HUES64 (cell line): ENCODE data around the gene NTM.

Experiments
- H3K27ac ChIP-seq: 2 replicates; pipeline ENCODE4 v1.7.0; 2013; ENCODE audit warnings: low read depth, low read length, inconsistent platforms
- H3K27me3 ChIP-seq: 2 replicates; pipeline ENCODE4 v1.6.1; 2013; ENCODE audit warnings: mild to moderate bottlenecking, low read length; ENCODE audit not compliant: insufficient read depth
- H3K36me3 ChIP-seq: 2 replicates; pipeline ENCODE4 v1.6.1; 2013; ENCODE audit warnings: mild to moderate bottlenecking, low read length; ENCODE audit not compliant: insufficient read depth
- H3K4me1 ChIP-seq: 2 replicates; pipeline ENCODE4 v1.6.1; 2013; ENCODE audit warnings: mild to moderate bottlenecking, low read length, moderate library complexity; ENCODE audit not compliant: insufficient read depth
- H3K4me3 ChIP-seq: 2 replicates; pipeline ENCODE4 v1.5.1; 2013; ENCODE audit warnings: mild to moderate bottlenecking, low read length, moderate library complexity
- H3K9ac ChIP-seq: 2 replicates; pipeline ENCODE4 v1.6.1; 2013; ENCODE audit warnings: mild to moderate bottlenecking, low read depth, low read length
- H3K9me3 ChIP-seq: 2 replicates; pipeline ENCODE4 v1.6.1; 2013; ENCODE audit warnings: low read depth, low read length; ENCODE audit not compliant: insufficient read depth
- WGBS: fragments of 150-250, 120-280 bp; methylation state at CpG from one replicate; pipeline ENCODE4 v1.1.7; 2013; ENCODE audit warnings: missing lambda C conversion rate; 5-methylcytosine and 5-hydroxymethylcytosine counted together

Gene NTM

DNA sequence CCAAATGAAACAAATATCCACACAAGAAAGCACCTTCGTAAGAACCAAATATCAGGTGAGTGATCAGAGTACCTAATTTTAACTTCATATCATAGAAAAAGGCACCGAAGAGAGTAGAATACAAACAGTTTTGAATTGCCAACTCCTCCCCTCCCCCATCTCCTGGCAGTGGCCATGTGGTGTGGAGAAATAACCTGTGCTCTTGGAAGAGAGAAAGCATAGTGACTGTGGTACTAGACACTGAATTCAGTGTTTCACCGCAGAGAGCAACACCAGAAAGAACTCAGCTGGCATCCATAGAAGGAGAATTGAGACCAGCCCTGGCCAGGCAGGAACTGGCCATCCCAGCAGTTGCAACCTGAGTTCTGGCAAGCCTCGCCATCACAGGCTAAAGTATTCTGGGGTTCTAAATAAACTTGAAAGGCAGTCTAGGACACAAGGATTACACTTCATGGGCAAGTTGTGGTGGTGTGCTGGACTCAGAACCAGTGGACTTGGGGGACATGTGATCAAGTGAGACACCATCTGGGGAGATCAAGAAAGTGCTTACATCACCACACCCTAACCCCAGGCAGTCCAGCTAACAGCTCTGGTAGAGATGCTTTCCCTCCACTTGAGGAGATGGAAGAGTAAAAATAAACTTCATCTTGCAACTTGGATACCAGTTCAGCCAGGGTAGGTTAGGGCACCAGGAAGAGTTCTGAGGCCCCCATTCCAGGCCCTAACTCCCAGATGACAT, 1003.2 kb downstream of the NTM start:
- 91% methylated on average over 4 of the region's 4 CpGs for WGBS
- H3K27ac ChIP-seq: no peak overlapping the region

GRCh38 chr11:132379540-132379939, 1009.1 kb downstream of the NTM start:
- H3K9ac ChIP-seq: no peak overlapping the region
- 90% methylated on average over 3 of the region's 3 CpGs for WGBS
- H3K4me1 ChIP-seq: no peaks in the 10 kb centered on the region
- H3K27me3 ChIP-seq: no peaks in the 10 kb centered on the region
- peaks cover 20% of the 10 kb centered on the region for H3K9me3 ChIP-seq
- H3K4me3 ChIP-seq: no peak overlapping the region
- no peaks in the 10 kb centered on the region for H3K36me3 ChIP-seq
- H3K27ac ChIP-seq: no peak overlapping the region

More for the DNA sequence above, 1003.2 kb downstream of the NTM start:
- Histone ChIP-seq H3K36me3 (no peaks in the 10 kb centered on the region), H3K4me3 (no peak overlapping the region), H3K4me1 (no peaks in the 10 kb centered on the region), H3K9ac (no peak overlapping the region), H3K9me3 (no peaks in the 10 kb centered on the region), H3K27me3 (no peaks in the 10 kb centered on the region)
